Glomerular visceral epithelial cell (primary cell): Measurements from ENCODE around the gene BATF3.
"Not testable (repeated sequence)": the region's sequence is repeated elsewhere in the genome, so short reads cannot be mapped to it uniquely, and the experiment has no call there.

Experiments used
- DNase-seq: peaks from one replicate; pipeline ENCODE4 v3.0.0-alpha.2; 2016; ENCODE audit errors: extremely low spot score

Gene BATF3

DNA sequence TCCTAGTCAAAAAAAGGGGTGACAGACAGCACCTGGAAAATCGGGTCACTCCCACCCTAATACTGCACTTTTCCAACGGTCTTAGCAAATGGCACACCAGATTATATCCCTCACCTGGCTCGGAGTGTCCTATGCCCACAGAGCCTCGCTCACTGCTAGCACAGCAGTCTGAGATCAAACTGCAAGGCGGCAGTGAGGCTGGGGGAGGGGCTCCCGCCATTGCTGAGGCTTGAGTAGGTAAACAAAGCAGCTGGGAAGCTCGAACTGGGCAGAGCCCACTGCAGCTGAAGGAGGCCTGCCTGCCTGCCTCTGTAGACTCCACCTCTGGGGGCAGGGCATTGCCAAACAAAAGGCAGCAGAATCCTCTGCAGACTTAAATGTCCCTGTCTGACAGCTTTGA is 41.4 kb downstream of the BATF3 start:
- DNase-seq = not testable (repeated sequence)

DNA sequence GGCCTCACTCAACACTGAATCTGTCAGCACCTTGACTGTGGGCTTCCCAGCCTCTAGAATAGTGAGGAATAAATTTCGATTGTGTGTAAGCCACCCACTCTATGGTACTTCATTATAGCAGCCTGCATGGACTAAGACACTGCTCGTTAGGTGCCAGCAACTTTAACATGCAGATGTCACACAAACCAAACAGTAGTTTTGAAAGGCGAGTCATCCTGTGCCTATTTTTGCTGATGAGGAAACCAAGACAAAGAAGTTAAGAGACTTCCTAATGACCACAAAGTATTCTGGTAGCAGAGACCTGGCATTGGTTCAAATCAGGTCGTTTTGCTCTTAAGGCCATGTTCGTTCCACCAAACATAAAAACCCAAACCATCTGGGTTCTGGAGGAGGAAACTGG is 42.9 kb downstream of the BATF3 start:
- no peak for DNase-seq

DNA sequence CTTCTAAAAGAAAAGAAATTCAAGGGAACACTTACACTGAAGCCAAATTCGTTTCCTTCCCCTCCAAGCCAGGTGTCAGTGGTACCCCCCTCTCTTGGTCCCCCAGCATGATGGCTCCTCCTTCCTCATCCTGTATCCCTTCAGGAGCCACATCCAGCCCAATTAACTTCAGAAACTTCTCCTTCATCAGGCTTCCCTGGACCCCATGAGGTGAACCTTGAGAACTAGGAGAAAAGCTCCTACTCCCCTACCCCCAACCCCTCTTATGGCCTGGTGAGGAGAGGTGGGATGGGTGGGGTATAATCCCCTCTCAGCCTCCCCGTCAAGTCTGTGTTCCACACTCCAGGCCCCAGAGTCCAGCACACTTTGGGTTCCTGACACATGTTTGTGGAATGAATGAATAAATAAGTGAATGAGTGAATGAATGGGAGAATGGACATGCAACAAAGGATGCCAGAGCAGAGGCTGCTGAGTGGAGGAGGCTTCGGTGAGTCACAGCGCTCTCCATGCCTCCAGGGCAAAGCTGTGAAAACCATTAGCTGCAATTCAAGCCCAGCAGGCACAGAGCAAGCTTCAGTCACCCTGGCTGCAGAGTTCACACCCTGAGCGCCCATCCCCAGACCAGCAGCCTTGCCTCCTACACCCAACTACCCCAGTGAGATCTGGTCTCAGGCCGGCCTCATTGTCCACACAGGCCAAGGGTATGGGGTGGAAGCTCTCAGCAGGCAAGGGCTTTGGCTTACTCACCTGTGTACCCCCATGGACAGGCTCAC is 43.8 kb downstream of the BATF3 start:
- DNase-seq = no peak

DNA sequence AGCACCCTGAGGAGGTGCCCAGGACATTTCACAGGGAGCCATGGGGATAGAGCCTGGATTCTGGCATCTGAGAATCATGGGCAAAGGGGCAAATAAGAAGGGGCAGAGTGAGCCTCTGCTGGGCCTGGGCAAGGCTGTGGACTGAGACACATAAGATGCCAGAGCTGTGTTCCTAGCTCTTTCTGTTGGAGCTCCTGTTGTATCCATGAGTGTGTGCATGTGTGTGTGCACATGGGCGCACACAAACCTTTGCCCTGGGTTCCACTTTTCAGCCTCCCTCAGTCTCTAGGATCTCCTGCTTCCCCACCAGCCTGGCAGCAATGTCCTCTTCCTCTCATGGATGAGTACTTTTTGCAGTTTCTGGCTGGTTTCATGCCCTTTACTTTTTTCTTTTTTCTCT is 47.0 kb downstream of the BATF3 start:
- no peak for DNase-seq

DNA sequence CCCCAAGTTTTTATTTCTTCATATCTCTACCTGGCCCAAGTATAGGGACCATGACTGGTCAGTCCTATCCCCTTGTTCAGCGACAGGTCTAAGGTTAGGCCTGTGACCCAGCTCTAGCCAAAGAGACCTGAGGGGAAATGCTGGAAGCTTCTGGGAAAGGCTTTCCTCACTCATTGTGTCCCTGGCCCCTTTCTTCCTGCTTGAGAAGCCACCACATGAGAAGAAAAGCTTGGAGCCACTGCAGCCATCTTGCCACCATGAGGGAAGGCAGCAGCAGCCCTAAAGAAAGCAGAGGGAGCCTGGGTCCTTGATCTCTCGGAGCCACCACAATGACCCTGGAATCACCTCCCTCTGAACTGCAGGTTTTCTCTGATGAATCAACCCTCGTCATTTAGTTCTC is 47.7 kb downstream of the BATF3 start:
- no peak for DNase-seq

DNA sequence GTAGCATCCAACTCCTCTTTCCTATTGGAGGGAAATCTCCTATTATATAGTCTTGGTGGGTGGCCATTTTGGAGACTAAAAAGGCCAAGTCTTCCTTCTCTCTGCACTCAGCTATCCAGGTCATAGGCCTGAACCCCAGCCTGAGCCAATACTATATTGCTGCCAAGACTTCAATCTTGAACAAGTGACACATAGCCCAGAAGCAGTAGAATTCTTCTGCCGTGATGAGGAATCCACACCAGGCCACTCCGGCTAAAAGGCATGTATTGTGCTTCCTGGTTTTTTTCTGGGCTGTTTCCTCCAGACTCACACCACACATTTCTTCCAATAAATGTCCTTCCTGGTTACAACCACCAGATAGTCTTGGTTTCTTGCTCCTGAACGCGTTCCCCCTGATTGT is 48.1 kb downstream of the BATF3 start:
- DNase-seq = no peak

DNA sequence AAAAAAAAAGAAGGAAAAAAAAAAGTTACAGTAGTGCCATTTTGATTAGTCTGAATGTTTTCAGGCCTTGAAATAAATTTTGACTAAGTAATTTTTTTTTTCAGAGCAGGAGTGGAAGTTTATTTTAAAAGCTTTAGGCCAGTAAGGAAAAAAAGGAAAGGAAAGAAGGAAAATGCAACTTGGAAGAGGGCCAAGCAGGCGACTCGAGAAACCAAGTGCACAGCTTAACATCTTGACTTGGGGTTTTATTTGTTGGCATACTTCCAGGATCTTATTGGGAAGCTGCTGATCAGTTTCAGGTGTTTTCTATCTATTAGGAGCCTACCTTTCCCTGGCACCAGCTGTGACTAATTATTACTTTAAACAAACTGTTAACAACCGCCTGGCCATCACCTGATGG is 49.4 kb downstream of the BATF3 start:
- DNase-seq = no peak

DNA sequence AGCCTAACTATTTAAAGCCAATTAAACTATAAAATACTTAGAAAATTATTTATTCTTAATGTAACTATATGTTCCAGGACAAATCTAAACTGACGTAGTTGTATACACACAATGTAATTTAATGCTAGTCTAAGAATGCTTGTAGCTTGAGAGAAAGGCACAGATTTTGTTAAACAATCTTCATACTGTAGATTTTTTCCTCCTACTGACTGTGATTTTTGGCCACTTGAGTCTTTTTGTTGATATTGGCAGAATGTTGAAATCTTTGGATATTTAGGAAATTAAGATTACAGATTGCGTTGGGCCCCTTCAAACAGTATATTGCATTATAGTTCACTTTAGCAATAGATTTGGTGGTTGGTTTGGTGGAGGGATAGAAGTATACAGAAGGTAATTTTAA is 50.6 kb downstream of the BATF3 start:
- DNase-seq = no peak

DNA sequence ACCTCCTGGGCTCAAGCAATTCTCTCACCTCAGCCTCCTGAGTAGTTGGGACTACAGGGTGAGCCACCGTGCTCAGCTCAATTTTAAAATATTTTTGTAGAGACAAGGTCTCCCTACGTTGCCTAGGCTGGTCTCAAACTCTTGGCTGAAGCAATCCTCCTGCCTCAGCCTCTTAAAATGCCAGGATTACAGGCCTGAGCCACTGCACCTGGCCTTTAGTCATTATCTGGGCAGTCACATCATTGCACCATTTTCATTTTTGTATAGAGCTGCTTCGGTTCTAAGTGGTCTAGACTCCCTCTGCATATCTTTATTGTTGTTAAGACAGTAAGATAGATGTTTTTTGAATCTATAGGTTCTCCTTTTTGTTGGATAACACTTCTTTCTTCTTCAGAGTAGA is 51.2 kb downstream of the BATF3 start:
- DNase-seq = no peak

DNA sequence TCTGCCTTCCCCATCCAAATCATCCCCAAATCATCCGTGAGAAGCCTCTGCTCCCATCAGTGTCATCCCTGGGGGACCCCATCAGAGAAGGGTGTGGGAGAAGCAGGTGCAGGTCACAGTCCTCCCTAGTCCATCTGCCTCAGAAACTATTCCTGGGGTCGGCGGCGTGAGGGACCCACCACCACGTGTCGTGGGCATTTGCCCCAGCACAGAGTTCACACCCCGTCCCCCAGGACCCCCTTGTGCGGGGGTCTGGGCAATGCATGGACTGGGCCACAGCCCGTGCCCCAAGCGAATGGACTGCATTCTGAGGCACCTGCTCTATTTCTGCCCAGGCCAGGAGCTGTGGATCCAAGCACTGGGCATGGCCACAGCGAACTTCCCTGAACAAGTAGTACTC is 52.6 kb downstream of the BATF3 start:
- no peak for DNase-seq

DNA sequence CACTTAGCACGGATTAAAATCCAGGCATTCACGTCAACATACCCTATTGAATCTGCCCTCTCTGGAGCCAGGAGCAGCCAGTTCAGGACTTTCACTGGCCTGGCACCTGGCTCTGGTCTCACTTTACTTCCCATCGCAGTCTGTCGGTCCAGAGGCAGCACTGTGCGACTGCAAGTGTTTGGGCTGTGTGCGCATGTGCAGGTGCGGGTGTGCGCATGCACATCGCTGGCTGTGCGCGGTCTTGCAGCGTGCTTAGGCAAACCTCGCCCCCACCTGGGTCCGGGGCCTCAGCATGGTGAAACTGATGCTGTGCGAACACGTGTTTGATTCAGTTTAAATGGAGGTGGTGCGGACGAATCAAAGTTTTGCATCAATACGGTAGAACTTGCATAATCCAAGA is 53.1 kb downstream of the BATF3 start:
- no peak for DNase-seq

DNA sequence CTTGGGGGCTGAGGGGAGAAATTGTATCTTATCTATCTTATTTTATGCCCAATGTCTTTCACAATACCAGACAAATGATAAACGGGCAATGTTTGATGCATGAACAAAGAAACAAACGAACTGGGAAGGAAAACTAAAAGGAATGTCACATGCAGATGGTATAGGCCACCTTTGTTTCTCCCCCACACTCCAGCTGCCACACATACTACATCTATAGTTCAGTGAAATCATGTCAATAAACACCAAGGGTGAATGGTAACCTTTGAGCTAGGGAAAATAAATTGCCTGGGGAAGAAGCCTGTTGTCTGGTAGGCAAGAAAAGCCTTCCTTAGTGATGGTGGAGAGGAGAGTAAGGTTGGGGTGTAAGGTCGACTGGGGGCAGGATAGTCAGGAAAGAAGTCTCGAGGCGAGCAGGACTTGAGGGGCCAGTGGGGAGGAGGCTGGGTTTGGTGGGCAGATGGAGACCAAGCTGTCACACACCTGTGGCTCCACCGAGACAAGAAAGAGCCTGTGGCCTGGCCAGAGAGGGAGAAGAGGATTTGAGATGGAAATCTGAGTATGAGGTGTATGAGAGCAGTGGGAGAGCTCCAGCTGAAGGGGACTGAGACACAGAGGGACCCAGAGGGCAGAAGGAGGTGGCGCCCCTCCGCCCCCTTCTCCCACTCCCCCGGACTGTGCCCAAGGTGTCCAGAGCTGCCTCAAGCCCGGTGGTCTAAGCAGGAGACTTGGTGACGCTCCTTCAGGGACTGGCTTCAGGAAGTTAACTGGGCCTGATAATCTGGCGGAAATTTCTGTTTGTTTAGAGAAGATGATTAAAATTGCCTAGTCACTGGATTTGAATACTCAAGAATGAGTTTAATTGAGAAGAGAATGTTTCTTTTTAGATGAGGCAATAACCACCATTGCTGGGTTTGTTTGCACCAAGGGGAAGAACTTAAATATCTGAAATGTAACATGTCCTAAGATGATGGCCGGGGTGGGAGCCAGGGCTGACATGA is 53.8 kb downstream of the BATF3 start:
- DNase-seq = no peak

DNA sequence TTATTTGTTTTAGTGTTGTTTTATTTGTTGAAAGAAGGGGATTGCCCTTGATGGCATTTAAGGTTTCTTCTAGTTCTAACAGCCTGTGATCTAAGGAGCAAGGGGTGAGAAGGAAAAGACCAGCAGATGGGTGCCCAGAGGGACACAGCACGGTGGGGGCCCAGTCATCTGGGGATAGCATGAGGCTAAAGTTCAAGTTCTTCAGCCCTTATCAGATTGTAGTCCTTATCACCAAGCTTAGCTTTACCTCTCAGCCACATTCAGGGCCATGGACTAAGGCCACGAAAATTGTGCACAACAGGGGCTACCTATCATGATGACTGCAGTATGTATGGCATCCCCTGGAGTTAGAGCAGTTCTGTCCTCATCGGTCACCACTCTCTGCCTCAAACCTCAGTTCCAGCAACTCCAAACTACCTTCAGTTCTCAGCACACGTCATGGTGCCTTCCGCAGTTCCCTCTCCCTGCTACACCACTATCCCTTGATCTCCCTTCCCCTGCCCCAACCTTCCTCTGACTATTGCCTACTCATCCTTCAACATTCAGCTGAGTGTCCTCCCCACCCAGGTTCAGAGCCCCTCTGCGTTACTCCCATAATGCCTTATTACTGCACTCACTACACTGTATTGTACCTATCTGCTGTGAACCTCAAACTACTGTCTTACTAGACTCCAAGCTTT is 54.6 kb downstream of the BATF3 start:
- no peak for DNase-seq

DNA sequence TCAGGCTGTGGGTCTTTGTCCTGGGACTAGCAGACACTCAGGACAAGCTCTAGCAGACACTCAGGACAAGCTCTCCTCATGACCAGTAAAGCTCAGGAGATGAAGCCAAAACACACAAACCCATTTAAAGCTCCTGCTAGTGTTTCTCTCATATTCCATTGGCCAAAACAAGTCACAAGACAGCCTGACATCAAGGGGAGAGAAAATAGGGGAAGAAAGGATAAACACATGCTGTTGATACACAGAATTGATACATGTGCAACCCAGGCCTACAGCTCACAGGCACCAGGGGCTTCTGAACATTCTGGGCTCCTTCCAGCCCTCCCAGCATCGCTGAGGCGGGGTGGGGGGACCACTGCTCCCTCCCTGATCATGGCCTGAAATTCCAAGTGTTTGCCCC is 55.8 kb downstream of the BATF3 start:
- DNase-seq = no peak

DNA sequence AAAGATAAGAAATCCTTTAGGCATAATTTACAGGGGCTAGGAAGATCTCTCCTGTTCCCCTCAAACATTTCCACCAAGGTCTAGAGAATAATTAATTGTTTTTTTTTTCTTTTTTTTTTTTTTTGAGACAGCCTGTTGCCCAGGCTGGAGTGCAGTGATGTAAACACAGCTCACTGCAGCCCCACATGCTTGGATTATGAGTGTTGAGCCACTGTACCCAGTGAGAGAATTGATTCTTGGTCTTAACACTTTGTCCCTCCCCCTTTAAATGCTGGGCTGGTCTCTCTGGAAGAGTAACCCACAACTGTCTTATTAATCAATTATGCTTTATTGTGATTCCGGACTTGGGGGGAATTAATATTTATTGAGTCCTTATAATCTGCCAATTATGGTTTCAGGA is 57.7 kb downstream of the BATF3 start:
- no peak for DNase-seq

DNA sequence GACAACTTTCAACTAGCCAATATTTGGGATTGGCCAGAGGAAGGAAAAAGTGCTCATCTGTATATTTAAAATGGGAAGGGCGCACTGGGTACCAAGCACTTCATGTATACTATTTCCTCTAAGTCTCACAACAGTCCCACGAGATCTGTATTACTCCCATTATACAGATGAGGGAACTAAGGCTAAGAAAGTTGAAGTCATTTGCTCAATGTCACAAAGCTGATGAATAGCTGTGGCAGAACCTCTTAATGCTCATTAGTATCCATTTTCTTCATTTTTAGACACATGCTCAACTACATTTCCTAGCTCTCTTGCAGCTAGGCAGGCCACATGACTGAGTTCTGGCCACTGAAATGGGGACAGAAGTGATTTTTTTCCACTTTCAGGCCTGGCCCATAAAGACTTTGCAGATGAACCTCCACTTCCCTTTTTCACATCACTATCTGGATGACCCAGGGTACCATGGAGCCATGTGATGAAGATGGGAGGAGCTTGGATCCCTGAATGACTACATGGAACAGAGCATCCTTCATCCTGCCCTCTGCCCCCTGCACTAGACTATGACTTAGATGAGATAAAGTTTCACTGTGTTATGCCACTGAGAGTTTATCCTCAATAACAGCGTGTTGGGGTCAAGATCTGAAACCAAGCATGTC is 59.3 kb downstream of the BATF3 start:
- no peak for DNase-seq

DNA sequence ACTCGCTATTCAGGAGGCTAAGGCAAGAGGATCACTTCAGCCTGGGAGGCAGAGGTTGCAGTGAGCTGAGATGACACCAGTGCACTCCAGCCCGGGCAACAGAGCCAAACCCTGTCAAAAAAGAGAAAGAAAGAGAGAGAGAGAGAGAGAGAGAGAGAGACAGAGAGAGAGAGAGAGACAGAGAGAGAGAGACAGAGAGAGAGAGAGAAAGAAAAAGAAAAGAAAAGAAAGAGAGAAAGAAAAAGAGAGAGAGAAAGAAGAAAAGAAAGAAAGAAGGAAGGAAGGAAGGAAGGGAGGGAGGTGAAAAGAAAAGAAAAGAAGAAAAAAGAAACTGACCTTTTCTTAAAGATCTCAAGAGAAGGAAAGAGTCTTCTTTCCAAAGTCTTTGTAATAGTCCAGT is 60.1 kb downstream of the BATF3 start:
- DNase-seq = not testable (repeated sequence)

DNA sequence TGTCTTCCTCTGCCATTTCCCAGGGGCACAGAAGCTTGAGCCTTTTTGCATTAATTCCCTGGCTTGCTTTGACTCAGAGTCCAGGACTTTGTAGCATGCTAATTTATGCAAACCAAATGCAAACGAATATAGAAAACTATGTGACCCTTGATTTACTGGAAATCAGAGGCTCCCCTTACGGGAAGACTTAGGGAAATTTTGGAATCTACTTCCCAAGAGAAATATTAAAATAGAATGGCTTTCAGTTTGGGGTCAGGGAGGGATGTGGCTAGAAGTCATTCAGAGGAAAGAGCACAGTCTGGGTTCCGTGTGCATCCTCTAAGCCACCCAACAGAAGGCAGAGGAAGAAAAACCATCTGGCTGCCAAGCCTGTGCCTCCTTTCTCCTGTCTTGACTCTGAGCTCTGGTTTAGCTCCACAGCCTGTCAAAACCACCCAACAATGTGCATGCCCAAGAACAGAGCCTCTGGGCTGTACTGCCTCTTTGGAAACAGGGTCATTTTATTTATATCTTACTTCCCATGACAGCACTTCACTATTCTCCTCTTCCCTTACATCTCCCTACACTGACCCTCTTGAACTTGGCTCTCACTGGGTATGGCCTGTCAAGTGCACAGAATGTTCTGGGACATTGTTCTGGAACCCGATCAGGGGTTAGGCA is 61.0 kb downstream of the BATF3 start:
- DNase-seq = no peak

DNA sequence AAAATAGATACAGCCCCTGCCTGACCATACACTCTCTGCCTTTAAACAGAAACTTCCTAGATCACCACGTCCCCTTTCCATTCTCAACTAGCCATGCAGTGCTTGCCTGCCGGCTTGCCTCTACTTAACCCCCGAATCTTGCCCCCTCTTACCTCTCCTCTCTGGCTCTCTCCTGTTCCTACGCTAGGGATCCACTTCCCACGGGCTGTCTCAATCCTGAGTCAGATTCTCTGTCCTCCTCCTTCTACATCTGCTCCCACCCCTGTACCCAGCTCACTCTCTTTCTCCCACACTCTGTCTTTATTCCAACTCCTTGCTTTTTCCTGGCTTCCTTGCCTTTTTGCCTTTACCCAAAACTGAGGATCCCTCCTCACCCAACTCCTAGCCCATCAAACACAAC is 61.7 kb downstream of the BATF3 start:
- no peak for DNase-seq
